ENCODE results near the gene FXYD5. TPM values are rescaled to one million over a fixed set of nuclear protein-coding genes. Genes with fewer than 3 reads are reported as not detected.

The FXYD5 gene
- total RNA-seq, 1 donor from 2014 or later: 138 TPM

DNA sequence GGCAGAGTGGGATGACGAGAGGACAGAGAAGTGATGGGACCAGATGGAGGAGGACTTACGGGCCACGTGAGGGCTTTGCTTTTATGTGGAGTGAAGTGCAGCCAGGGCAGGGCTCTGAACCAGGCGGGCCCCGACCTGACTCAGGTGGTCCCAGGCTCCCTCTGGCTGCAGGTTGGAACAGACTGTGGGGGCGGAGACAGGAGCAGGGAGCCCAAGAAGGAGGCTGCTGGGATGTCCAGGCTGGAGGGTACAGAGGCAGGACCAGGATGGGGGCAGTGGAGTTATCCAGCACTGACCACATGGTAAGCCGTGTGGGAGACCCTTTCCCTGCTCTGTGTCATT, 2.1 kb downstream of the FXYD5 start:
- Histone ChIP-seq H3K27ac (no peak overlapping the region), H3K9me3 (no peaks in the 10 kb centered on the region), H3K36me3 (peaks cover 21 to 36% of the 10 kb centered on the region in 2 donors), H3K27me3 (no peaks in the 10 kb centered on the region), H3K4me3 (no peak overlapping the region), H3K4me1 (peaks cover 11 to 15% of the 10 kb centered on the region in 2 donors)
- TF ChIP-seq, protein P1, sequence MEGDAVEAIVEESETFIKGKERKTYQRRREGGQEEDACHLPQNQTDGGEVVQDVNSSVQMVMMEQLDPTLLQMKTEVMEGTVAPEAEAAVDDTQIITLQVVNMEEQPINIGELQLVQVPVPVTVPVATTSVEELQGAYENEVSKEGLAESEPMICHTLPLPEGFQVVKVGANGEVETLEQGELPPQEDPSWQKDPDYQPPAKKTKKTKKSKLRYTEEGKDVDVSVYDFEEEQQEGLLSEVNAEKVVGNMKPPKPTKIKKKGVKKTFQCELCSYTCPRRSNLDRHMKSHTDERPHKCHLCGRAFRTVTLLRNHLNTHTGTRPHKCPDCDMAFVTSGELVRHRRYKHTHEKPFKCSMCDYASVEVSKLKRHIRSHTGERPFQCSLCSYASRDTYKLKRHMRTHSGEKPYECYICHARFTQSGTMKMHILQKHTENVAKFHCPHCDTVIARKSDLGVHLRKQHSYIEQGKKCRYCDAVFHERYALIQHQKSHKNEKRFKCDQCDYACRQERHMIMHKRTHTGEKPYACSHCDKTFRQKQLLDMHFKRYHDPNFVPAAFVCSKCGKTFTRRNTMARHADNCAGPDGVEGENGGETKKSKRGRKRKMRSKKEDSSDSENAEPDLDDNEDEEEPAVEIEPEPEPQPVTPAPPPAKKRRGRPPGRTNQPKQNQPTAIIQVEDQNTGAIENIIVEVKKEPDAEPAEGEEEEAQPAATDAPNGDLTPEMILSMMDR (IDR thresholded peaks at IDR 0.05): no peak
- no peak for DNase-seq (ENCODE audit: low spot score in 2 of 2)
- intact Hi-C loops (cut with DNase I): loop anchor here (5.0 kb wide), 1 partner anchor 111 kb away; the partner anchor contains the start of gene USF2

DNA sequence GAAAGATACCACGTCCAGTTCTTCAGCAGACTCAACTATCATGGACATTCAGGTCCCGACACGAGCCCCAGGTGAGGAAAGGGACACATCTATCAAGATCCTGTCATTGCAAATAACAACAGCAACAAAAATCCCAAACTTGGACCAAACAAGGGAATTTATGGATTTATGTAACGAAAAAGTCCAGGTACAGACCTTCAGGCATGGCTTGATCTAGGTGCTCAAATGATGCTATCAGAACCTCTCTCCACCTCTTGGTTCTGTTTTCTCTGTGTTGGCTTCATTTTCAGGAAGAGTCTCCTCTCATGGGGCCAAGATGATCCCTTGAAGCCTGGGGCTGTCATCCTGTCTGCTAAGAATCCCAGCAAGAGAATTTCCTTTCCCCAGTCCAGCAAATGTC, 2.9 kb downstream of the FXYD5 start:
- H3K27me3 ChIP-seq: no peaks in the 10 kb centered on the region
- TF ChIP-seq, protein P1 (IDR thresholded peaks at IDR 0.05): no peak
- H3K36me3 ChIP-seq: peaks cover 27 to 44% of the 10 kb centered on the region in 2 donors

DNA sequence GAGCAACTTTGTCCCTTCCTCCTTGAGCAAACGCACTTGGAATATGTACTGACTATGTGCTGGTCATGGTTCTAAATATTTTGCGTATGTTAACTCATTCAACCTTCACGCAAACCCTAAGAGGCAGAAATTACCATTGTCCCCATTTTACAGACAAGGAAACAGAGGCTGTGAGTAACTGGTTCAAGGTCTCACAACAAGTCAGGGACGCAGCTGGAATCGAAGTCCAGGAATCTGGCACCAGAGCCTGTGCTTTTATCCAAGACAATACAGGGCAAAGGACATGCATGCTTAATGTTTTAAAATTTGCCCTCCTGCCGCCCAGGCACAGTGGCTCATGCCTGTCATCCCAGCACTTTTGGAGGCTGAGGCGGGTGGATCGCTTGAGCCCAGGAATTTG, 5.1 kb downstream of the FXYD5 start:
- no peak overlapping the region for H3K27ac ChIP-seq
- DNase-seq (ENCODE audit: low spot score in 2 of 2): no peak
- intact Hi-C loops (cut with DNase I): loop anchor here (5.0 kb wide), 1 partner anchor 108 kb away; the partner anchor contains the start of gene USF2
- peaks cover 0 to 13% of the 10 kb centered on the region in 2 donors for H3K9me3 ChIP-seq
- H3K4me3 ChIP-seq: no peak overlapping the region
- H3K4me1 ChIP-seq: peaks cover 0 to 9% of the 10 kb centered on the region in 2 donors
- no peaks in the 10 kb centered on the region for H3K27me3 ChIP-seq
- H3K36me3 ChIP-seq: peaks cover 29 to 62% of the 10 kb centered on the region in 2 donors
- TF ChIP-seq, protein P1 (IDR thresholded peaks at IDR 0.05): no peak

More for the DNA sequence above, 2.9 kb downstream of the FXYD5 start:
- intact Hi-C loops (cut with DNase I): loop anchor here (5.0 kb wide), 1 partner anchor 110 kb away; the partner anchor contains the start of gene USF2
- Histone ChIP-seq H3K4me3 (no peak overlapping the region), H3K27ac (no peak overlapping the region), H3K9me3 (peaks cover 0 to 6% of the 10 kb centered on the region in 2 donors), H3K4me1 (peaks cover 10 to 15% of the 10 kb centered on the region in 2 donors)
- no peak for DNase-seq (ENCODE audit: low spot score in 2 of 2)

DNA sequence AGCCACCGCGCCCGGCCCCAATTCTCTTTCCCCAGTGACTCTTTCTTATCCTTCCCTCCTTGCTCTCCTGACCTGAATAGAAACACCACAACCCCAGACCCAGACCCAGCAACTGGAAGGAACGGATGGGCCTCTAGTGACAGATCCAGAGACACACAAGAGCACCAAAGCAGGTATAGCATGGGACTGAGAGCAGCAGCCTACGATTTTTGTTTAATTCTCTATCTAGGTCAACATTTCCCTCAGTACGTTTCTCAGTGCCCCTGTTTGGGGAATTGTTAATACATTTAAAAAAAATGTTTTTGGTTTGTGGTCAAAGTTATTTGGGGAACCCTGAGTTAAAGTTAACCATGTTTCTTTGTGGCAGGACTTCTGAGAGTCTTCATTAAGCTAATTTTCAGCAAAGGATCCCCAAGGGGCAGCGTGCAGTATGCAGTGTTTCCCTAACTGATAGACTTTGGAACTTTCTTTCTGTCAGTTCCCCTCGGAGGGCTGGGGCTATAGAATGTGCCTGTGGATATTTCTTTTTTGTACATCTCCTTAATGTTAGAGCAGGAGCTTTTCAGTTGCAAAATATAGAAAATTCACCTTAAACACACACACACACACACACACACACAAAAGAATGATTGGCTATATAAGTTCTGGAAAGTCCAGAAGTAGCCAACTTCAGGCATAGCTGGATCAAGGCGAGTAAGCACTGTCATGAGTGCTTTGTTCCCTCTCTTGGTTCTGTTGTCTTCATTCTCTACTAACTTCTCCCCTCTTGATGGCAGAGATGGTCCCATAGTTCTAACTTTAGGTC, 6.3 kb downstream of the FXYD5 start:
- peaks cover 0 to 4% of the 10 kb centered on the region in 2 donors for H3K4me1 ChIP-seq
- no peaks in the 10 kb centered on the region for H3K27me3 ChIP-seq
- TF ChIP-seq, protein P1 (IDR thresholded peaks at IDR 0.05): no peak
- no peak overlapping the region for H3K4me3 ChIP-seq
- no peak overlapping the region for H3K27ac ChIP-seq
- peaks cover 39 to 74% of the 10 kb centered on the region in 2 donors for H3K36me3 ChIP-seq
- DNase-seq (ENCODE audit: low spot score in 2 of 2): no peak
- intact Hi-C loops (cut with DNase I): no loop called here
- peaks cover 0 to 22% of the 10 kb centered on the region in 2 donors for H3K9me3 ChIP-seq

DNA sequence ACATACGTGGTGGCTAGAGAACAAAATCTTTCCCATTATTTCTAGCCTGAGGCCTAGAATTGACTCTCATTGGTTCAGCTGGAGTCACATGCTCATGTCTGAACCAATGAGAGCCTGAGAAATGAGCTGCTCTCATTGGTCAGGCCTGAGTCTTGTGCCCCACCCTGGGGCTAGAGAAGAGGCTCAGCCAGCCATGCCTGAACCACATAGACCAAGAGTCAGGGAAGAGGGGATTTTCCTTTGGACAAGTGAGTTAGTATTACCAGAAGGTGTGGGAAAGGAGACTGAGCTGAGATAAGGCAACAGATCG, 6.9 kb downstream of the FXYD5 start:
- peaks cover 0 to 27% of the 10 kb centered on the region in 2 donors for H3K9me3 ChIP-seq
- H3K4me1 ChIP-seq: no peaks in the 10 kb centered on the region
- no peak overlapping the region for H3K27ac ChIP-seq
- H3K36me3 ChIP-seq: peaks cover 43 to 79% of the 10 kb centered on the region in 2 donors
- H3K4me3 ChIP-seq: no peak overlapping the region
- H3K27me3 ChIP-seq: no peaks in the 10 kb centered on the region
- TF ChIP-seq, protein P1 (IDR thresholded peaks at IDR 0.05): no peak
- intact Hi-C loops (cut with DNase I): no loop called here
- DNase-seq (ENCODE audit: low spot score in 2 of 2): no peak
